WTC11 (cell line): ENCODE measurements around the gene DNASE2B. TPM values are rescaled to one million over a fixed set of nuclear protein-coding genes. Genes with fewer than 3 reads are reported as not detected.

Experiments used
- ATAC-seq: fragments of 200-7000 bp; cut with Tn5 transposase; 2 replicates; pipeline ENCODE4 v1.10.0; 2021; ENCODE audit warnings: mild to moderate bottlenecking, moderate library complexity
- CTCF ChIA-PET: fragments of 300-600 bp; sonication (Branson Sonifier 250); formaldehyde crosslinking; loops from one replicate; lab custom pipeline; 2021; ENCODE audit warnings: antibody characterized with exemption; lab: Charles Lee
- POLR2A ChIA-PET: fragments of 350-600 bp; sonication (Branson Sonifier 250); formaldehyde crosslinking; loops from one replicate; lab custom pipeline; 2021; ENCODE audit warnings: antibody characterized with exemption; lab: Charles Lee
- DNase-seq: peaks from one replicate; pipeline ENCODE4 v3.0.0; 2021; ENCODE audit warnings: low spot score
- H3K27ac Mint-ChIP-seq: 2 replicates; pipeline ENCODE4 v1.8.0; 2021; ENCODE audit warnings: mixed read lengths
- H3K27me3 Mint-ChIP-seq: 2 replicates; pipeline ENCODE4 v1.8.0; 2021; ENCODE audit warnings: low read depth, mild to moderate bottlenecking, moderate library complexity, mixed read lengths
- H3K36me3 Mint-ChIP-seq: 2 replicates; pipeline ENCODE4 v1.8.0; 2021; ENCODE audit warnings: mixed read lengths
- H3K4me1 Mint-ChIP-seq: 2 replicates; pipeline ENCODE4 v1.8.0; 2022; ENCODE audit warnings: mixed read lengths
- H3K4me3 Mint-ChIP-seq: 2 replicates; pipeline ENCODE4 v1.8.0; 2021; ENCODE audit warnings: mild to moderate bottlenecking, moderate library complexity, mixed read lengths
- H3K9me3 Mint-ChIP-seq: 2 replicates; pipeline ENCODE4 v1.8.0; 2021; ENCODE audit warnings: mixed read lengths
- ELF4 ChIP-seq: sonication (generic); formaldehyde crosslinking; IDR thresholded peaks from 2 replicates; pipeline ENCODE4 v1.8.1; 2022; ENCODE audit warnings: low read depth, mild to moderate bottlenecking, moderate library complexity, missing genetic modification reagents
- ESRRA ChIP-seq: sonication (generic); formaldehyde crosslinking; IDR thresholded peaks from 2 replicates; pipeline ENCODE4 v1.8.1; 2022; ENCODE audit warnings: mild to moderate bottlenecking, missing genetic modification reagents, borderline replicate concordance
- FOXP1 ChIP-seq: sonication (generic); formaldehyde crosslinking; IDR thresholded peaks from 2 replicates; pipeline ENCODE4 v1.8.0; 2022; ENCODE audit warnings: missing genetic modification reagents, mild to moderate bottlenecking, moderate library complexity, borderline replicate concordance
- GRHL2 ChIP-seq: fragments of 250-450 bp; sonication (Bioruptor Pico); IDR thresholded peaks from 2 replicates; pipeline ENCODE4 v1.8.0; 2022; ENCODE audit warnings: mild to moderate bottlenecking, moderate library complexity; ENCODE audit not compliant: insufficient replicate concordance, severe bottlenecking
- GTF2I ChIP-seq: fragments of 250-450 bp; sonication (Bioruptor Pico); conservative IDR thresholded peaks from 2 replicates; pipeline ENCODE4 v1.4.0; 2021; ENCODE audit warnings: mild to moderate bottlenecking
- HMGA2 ChIP-seq: fragments of 250-450 bp; sonication (Bioruptor Pico); IDR thresholded peaks from 2 replicates; pipeline ENCODE4 v1.4.0; 2021; ENCODE audit warnings: mild to moderate bottlenecking, moderate library complexity
- IRF2 ChIP-seq: sonication (generic); formaldehyde crosslinking; IDR thresholded peaks from 2 replicates; pipeline ENCODE4 v1.8.0; 2022; ENCODE audit warnings: low read depth, missing genetic modification reagents, borderline replicate concordance
- JAZF1 ChIP-seq: fragments of 250-450 bp; sonication (Bioruptor Pico); IDR thresholded peaks from 2 replicates; pipeline ENCODE4 v1.9.0; 2021; ENCODE audit warnings: moderate library complexity, mild to moderate bottlenecking, inconsistent platforms
- KAT7 ChIP-seq: sonication (generic); formaldehyde crosslinking; IDR thresholded peaks from 2 replicates; pipeline ENCODE4 v1.8.1; 2023; ENCODE audit warnings: missing genetic modification reagents, mild to moderate bottlenecking, borderline replicate concordance
- MXD4 ChIP-seq: fragments of 250-450 bp; sonication (Bioruptor Pico); IDR thresholded peaks from 2 replicates; pipeline ENCODE4 v1.8.0; 2021; ENCODE audit warnings: mild to moderate bottlenecking, moderate library complexity, borderline replicate concordance
- SMAD4 ChIP-seq: sonication (generic); formaldehyde crosslinking; IDR thresholded peaks from 2 replicates; pipeline ENCODE4 v1.8.0; 2022; ENCODE audit warnings: mild to moderate bottlenecking, missing genetic modification reagents
- TP53 ChIP-seq: sonication (generic); formaldehyde crosslinking; IDR thresholded peaks from 2 replicates; pipeline ENCODE4 v1.8.1; 2023; ENCODE audit warnings: mild to moderate bottlenecking, missing genetic modification reagents
- ZBTB21 ChIP-seq: sonication (generic); formaldehyde crosslinking; IDR thresholded peaks from 2 replicates; pipeline ENCODE4 v1.8.1; 2023; ENCODE audit warnings: mild to moderate bottlenecking, missing genetic modification reagents, borderline replicate concordance
- ZNF138 ChIP-seq: sonication (generic); formaldehyde crosslinking; conservative IDR thresholded peaks from 2 replicates; pipeline ENCODE4 v1.8.1; 2022; ENCODE audit warnings: mild to moderate bottlenecking, moderate library complexity, missing genetic modification reagents
- ZNF232 ChIP-seq: sonication (generic); formaldehyde crosslinking; IDR thresholded peaks from 2 replicates; pipeline ENCODE4 v1.8.0; 2022; ENCODE audit warnings: mild to moderate bottlenecking, missing genetic modification reagents
- ZNF317 ChIP-seq: sonication (generic); formaldehyde crosslinking; IDR thresholded peaks from 2 replicates; pipeline ENCODE4 v1.8.1; 2023; ENCODE audit warnings: low read depth, mild to moderate bottlenecking, moderate library complexity, missing genetic modification reagents, borderline replicate concordance
- ZNF396 ChIP-seq: fragments of 250-450 bp; sonication (Bioruptor Pico); IDR thresholded peaks from 2 replicates; pipeline ENCODE4 v1.8.0; 2021; ENCODE audit warnings: mild to moderate bottlenecking, moderate library complexity, borderline replicate concordance
- ZNF416 ChIP-seq: fragments of 250-450 bp; sonication (Bioruptor Pico); IDR thresholded peaks from 2 replicates; pipeline ENCODE4 v1.9.0; 2021; ENCODE audit warnings: mild to moderate bottlenecking, inconsistent platforms
- total RNA-seq: library from RNA; stranded (reverse); gene quantifications from 3 replicates; pipeline ENCODE4 v1.2.3, GENCODE V29; 2021
- TF ChIP-seq, protein P1 (sequence below): sonication (generic); formaldehyde crosslinking; IDR thresholded peaks from 2 replicates; pipeline ENCODE4 v1.8.0; 2022; ENCODE audit warnings: missing genetic modification reagents
- TF ChIP-seq, protein P2 (sequence below): sonication (generic); formaldehyde crosslinking; IDR thresholded peaks from 2 replicates; pipeline ENCODE4 v1.8.1; 2022; ENCODE audit warnings: low read depth, missing genetic modification reagents, borderline replicate concordance
- TF ChIP-seq, protein P3 (sequence below): sonication (generic); formaldehyde crosslinking; IDR thresholded peaks from 2 replicates; pipeline ENCODE4 v1.8.1; 2022; ENCODE audit warnings: low read depth, mild to moderate bottlenecking, moderate library complexity, missing genetic modification reagents, borderline replicate concordance
- TF ChIP-seq, protein P4 (sequence below): sonication (generic); formaldehyde crosslinking; IDR thresholded peaks from 2 replicates; pipeline ENCODE4 v1.8.1; 2022; ENCODE audit warnings: mild to moderate bottlenecking, moderate library complexity, missing genetic modification reagents
- TF ChIP-seq, protein P5 (sequence below): fragments of 250-450 bp; sonication (Bioruptor Pico); IDR thresholded peaks from 2 replicates; pipeline ENCODE4 v1.9.0; 2021; ENCODE audit warnings: mild to moderate bottlenecking
- TF ChIP-seq, protein P6 (sequence below): sonication (generic); formaldehyde crosslinking; IDR thresholded peaks from 2 replicates; pipeline ENCODE4 v1.8.1; 2023; ENCODE audit warnings: mild to moderate bottlenecking, moderate library complexity, missing genetic modification reagents

Gene DNASE2B
- total RNA-seq, 1 experiment from 2014 or later: 0.15 TPM

DNA sequence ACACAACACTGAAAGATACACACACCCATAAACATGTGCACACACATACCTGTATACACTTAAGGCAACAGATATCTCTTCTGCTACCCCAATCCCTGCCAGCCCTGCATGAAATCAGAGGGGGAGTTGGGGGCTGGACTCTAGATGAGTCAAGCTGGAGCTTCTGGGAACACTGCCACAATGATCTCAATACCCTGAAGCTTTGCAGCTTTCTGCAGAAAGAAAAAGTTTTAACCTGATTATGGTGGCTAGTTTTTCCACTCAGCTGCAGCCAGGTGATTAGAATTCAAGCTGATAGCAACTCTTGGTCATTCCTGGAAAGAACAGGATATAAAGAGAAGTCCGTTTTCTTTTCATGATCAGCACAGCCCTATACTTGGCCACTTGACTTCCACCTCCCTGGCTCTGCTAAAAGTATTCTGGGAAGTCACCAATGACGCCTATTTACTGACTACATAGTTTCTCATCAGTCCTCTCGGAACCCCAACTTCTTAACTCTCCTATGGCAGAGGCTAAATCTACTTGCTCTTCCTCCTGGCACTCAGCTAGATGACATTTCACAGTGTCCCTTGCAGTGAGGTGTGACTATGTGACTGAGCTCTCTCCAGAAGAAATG lies 20.7 kb upstream of the DNASE2B start (continued):
- TF ChIP-seq, protein P1, sequence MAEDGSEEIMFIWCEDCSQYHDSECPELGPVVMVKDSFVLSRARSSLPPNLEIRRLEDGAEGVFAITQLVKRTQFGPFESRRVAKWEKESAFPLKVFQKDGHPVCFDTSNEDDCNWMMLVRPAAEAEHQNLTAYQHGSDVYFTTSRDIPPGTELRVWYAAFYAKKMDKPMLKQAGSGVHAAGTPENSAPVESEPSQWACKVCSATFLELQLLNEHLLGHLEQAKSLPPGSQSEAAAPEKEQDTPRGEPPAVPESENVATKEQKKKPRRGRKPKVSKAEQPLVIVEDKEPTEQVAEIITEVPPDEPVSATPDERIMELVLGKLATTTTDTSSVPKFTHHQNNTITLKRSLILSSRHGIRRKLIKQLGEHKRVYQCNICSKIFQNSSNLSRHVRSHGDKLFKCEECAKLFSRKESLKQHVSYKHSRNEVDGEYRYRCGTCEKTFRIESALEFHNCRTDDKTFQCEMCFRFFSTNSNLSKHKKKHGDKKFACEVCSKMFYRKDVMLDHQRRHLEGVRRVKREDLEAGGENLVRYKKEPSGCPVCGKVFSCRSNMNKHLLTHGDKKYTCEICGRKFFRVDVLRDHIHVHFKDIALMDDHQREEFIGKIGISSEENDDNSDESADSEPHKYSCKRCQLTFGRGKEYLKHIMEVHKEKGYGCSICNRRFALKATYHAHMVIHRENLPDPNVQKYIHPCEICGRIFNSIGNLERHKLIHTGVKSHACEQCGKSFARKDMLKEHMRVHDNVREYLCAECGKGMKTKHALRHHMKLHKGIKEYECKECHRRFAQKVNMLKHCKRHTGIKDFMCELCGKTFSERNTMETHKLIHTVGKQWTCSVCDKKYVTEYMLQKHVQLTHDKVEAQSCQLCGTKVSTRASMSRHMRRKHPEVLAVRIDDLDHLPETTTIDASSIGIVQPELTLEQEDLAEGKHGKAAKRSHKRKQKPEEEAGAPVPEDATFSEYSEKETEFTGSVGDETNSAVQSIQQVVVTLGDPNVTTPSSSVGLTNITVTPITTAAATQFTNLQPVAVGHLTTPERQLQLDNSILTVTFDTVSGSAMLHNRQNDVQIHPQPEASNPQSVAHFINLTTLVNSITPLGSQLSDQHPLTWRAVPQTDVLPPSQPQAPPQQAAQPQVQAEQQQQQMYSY (CRISPR knock-in tag): no peak
- TF ChIP-seq ELF4 (CRISPR knock-in tag): no peak
- TF ChIP-seq, protein P2, sequence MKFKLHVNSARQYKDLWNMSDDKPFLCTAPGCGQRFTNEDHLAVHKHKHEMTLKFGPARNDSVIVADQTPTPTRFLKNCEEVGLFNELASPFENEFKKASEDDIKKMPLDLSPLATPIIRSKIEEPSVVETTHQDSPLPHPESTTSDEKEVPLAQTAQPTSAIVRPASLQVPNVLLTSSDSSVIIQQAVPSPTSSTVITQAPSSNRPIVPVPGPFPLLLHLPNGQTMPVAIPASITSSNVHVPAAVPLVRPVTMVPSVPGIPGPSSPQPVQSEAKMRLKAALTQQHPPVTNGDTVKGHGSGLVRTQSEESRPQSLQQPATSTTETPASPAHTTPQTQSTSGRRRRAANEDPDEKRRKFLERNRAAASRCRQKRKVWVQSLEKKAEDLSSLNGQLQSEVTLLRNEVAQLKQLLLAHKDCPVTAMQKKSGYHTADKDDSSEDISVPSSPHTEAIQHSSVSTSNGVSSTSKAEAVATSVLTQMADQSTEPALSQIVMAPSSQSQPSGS (CRISPR knock-in tag): no peak
- no peak for TF ChIP-seq MXD4 (CRISPR knock-in tag)
- no peak for TF ChIP-seq KAT7
- no peak for TF ChIP-seq ZNF232 (CRISPR knock-in tag)
- TF ChIP-seq JAZF1 (CRISPR knock-in tag): no peak

DNA sequence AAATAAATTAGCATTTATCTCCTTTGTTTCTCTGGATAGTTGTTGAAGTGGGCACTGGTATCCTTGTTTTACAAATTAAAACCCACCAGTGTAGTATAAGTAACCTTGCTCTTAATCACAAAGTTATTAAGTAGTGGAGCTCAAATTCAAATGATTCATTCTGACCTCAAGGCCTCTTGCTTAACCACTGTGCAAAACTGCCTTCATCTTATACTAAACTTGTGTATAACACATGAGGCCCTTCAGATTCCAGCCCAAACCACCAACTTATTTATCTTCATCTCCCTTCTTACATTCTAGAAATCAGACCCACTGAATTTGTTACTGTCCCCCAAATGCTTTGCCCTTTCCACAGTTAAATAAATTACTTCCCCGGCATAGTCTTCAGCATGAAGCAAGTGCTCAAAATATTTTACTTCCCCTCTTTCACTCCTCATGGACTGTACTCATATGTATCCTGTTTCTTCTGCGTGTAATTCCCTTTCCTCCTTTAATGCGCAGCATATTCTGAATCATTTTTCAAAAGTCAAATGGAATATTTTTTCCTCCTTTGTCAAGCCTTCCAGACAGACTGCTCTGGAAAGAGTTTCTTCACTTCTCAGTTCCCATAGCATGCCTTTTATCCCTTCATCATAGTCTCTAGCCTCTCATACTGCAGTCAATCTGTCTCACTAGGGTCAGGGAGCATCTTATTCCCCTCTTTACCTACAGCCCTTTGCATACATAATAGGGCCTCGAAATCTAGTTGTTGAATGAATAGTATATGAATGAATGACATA lies 19.0 kb upstream of the DNASE2B start:
- Mint-ChIP-seq H3K36me3 (no peaks in the 10 kb centered on the region), H3K27me3 (no peaks in the 10 kb centered on the region), H3K27ac (no peak overlapping the region), H3K9me3 (no peaks in the 10 kb centered on the region), H3K4me3 (no peak overlapping the region), H3K4me1 (peaks cover 7% of the 10 kb centered on the region)
- TF ChIP-seq, protein P3, sequence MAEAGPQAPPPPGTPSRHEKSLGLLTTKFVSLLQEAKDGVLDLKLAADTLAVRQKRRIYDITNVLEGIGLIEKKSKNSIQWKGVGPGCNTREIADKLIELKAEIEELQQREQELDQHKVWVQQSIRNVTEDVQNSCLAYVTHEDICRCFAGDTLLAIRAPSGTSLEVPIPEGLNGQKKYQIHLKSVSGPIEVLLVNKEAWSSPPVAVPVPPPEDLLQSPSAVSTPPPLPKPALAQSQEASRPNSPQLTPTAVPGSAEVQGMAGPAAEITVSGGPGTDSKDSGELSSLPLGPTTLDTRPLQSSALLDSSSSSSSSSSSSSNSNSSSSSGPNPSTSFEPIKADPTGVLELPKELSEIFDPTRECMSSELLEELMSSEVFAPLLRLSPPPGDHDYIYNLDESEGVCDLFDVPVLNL (CRISPR knock-in tag): no peak
- TF ChIP-seq HMGA2: no peak
- no peak for TF ChIP-seq TP53 (CRISPR knock-in tag)
- TF ChIP-seq, protein P4, sequence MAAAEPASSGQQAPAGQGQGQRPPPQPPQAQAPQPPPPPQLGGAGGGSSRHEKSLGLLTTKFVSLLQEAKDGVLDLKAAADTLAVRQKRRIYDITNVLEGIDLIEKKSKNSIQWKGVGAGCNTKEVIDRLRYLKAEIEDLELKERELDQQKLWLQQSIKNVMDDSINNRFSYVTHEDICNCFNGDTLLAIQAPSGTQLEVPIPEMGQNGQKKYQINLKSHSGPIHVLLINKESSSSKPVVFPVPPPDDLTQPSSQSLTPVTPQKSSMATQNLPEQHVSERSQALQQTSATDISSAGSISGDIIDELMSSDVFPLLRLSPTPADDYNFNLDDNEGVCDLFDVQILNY (CRISPR knock-in tag): no peak
- TF ChIP-seq, protein P5, sequence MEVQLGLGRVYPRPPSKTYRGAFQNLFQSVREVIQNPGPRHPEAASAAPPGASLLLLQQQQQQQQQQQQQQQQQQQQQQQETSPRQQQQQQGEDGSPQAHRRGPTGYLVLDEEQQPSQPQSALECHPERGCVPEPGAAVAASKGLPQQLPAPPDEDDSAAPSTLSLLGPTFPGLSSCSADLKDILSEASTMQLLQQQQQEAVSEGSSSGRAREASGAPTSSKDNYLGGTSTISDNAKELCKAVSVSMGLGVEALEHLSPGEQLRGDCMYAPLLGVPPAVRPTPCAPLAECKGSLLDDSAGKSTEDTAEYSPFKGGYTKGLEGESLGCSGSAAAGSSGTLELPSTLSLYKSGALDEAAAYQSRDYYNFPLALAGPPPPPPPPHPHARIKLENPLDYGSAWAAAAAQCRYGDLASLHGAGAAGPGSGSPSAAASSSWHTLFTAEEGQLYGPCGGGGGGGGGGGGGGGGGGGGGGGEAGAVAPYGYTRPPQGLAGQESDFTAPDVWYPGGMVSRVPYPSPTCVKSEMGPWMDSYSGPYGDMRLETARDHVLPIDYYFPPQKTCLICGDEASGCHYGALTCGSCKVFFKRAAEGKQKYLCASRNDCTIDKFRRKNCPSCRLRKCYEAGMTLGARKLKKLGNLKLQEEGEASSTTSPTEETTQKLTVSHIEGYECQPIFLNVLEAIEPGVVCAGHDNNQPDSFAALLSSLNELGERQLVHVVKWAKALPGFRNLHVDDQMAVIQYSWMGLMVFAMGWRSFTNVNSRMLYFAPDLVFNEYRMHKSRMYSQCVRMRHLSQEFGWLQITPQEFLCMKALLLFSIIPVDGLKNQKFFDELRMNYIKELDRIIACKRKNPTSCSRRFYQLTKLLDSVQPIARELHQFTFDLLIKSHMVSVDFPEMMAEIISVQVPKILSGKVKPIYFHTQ (CRISPR knock-in tag): no peak
- no peak for TF ChIP-seq FOXP1 (CRISPR knock-in tag)
- TF ChIP-seq GTF2I: no peak
- no peak for TF ChIP-seq GRHL2
- TF ChIP-seq, protein P6, sequence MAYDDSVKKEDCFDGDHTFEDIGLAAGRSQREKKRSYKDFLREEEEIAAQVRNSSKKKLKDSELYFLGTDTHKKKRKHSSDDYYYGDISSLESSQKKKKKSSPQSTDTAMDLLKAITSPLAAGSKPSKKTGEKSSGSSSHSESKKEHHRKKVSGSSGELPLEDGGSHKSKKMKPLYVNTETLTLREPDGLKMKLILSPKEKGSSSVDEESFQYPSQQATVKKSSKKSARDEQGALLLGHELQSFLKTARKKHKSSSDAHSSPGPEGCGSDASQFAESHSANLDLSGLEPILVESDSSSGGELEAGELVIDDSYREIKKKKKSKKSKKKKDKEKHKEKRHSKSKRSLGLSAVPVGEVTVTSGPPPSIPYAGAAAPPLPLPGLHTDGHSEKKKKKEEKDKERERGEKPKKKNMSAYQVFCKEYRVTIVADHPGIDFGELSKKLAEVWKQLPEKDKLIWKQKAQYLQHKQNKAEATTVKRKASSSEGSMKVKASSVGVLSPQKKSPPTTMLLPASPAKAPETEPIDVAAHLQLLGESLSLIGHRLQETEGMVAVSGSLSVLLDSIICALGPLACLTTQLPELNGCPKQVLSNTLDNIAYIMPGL (CRISPR knock-in tag): no peak
- TF ChIP-seq SMAD4 (CRISPR knock-in tag): no peak
- no peak for TF ChIP-seq ZNF317 (CRISPR knock-in tag)
- TF ChIP-seq ZNF138 (CRISPR knock-in tag): no peak
- TF ChIP-seq ZNF416 (CRISPR knock-in tag): no peak
- no peak for TF ChIP-seq IRF2 (CRISPR knock-in tag)
- no peak for TF ChIP-seq ZBTB21 (CRISPR knock-in tag)
- no peak for TF ChIP-seq ZNF396 (CRISPR knock-in tag)
- TF ChIP-seq ESRRA (CRISPR knock-in tag): no peak
- ChIA-PET CTCF (interaction anchor here (1.2 kb wide), 1 partner anchor 393 kb away, joined by 3 read pairs; no protein-coding TSS in a partner anchor), POLR2A (no interaction called here)
- no peak for ATAC-seq
- no peak for DNase-seq
